HepG2 (cell line): ENCODE results near the gene CELF2. TPM values are rescaled to one million over a fixed set of nuclear protein-coding genes. Genes with fewer than 3 reads are reported as not detected.

Source experiments
- ATAC-seq: fragments of 200-7000 bp; cut with Tn5 transposase; 3 replicates; pipeline ENCODE4 v1.9.1; 2020; ENCODE audit warnings: mild to moderate bottlenecking, moderate library complexity
- BruUV-seq: library from RNA; stranded (reverse); fragments of 400-500 nt; replicated peaks from 2 replicates; lab custom pipeline; 2021; lab: Mats Ljungman, UMichigan
- CTCF ChIA-PET: fragments of 300-600 bp; formaldehyde crosslinking; extraction: SDS; loops from one replicate; lab custom pipeline; 2021; ENCODE audit warnings: low total read pairs, inconsistent platforms, low intra/inter-chr PET ratio; lab: Yijun Ruan, JAX
- POLR2A ChIA-PET: fragments of 350-600 bp; sonication (Branson Sonifier 250); formaldehyde crosslinking; loops from one replicate; lab custom pipeline; 2020; ENCODE audit warnings: antibody characterized with exemption, inconsistent platforms; lab: Yijun Ruan, JAX
- DNase-seq: peaks from one replicate; pipeline ENCODE4 v3.0.0-alpha.2; 2015; ENCODE audit warnings: low spot score
- FAIRE-seq: peaks from 3 replicates; lab custom pipeline; 2011; peaks lifted over from hg19 to GRCh38; lab: Jason Lieb, UNC
- H2AFZ ChIP-seq: one replicate; pipeline ENCODE4 v1.6.1; 2011; ENCODE audit warnings: low read length, inconsistent platforms
- H3K27ac ChIP-seq: fragments of 300-600 bp; 3 replicates; pipeline ENCODE4 v1.8.0; 2011; ENCODE audit warnings: mixed run types, mild to moderate bottlenecking, mixed read lengths, low read length, inconsistent platforms; ENCODE audit not compliant: insufficient read depth; ENCODE audit errors: extremely low read length
- H3K27me3 ChIP-seq, 2 experiments: fragments of 200-600 bp in 1 of 2; 2 replicates in 1 of 2; 3 replicates in 1 of 2; pipeline versions ENCODE4 v1.6.0 to v1.8.0; 2011; ENCODE audit warnings: low read length in 2 of 2, mild to moderate bottlenecking in 2 of 2, moderate library complexity in 2 of 2, inconsistent platforms in 1 of 2; ENCODE audit not compliant: insufficient read depth in 2 of 2, control insufficient read depth in 1 of 2
- H3K36me3 ChIP-seq, 2 experiments: fragments of 200-600 bp in 1 of 2; replicated peaks in 1 of 2; 2 replicates in 1 of 2; 3 replicates in 1 of 2; pipeline versions ENCODE4 v1.5.1 to v1.8.0; 2011; ENCODE audit warnings: low read length in 2 of 2, inconsistent platforms in 1 of 2; ENCODE audit not compliant: insufficient read depth in 2 of 2, control insufficient read depth in 1 of 2
- H3K4me1 ChIP-seq: 2 replicates; pipeline ENCODE4 v1.5.1; 2012; ENCODE audit warnings: low read length, inconsistent platforms; ENCODE audit not compliant: insufficient read depth
- H3K4me2 ChIP-seq: 2 replicates; pipeline ENCODE4 v1.6.0; 2011; ENCODE audit warnings: low read depth, low read length, inconsistent platforms
- H3K4me3 ChIP-seq, 3 experiments: fragments of 200-600 bp in 1 of 3; sonication (generic), shearing (Covaris generic) in 1 of 3; replicated peaks in 1 of 3; 2 replicates each; pipeline ENCODE4 v1.5.1; 2011 to 2016; ENCODE audit warnings: low read length in 3 of 3, inconsistent platforms in 2 of 3, low read depth in 2 of 3, mild to moderate bottlenecking in 2 of 3, control low read depth in 1 of 3, mixed read lengths in 1 of 3; ENCODE audit not compliant: insufficient read depth in 1 of 3
- H3K79me2 ChIP-seq: one replicate; pipeline ENCODE4 v1.6.1; 2011; ENCODE audit warnings: low read length, inconsistent platforms; ENCODE audit not compliant: insufficient read depth
- H3K9ac ChIP-seq: 2 replicates; pipeline ENCODE4 v1.6.0; 2011; ENCODE audit warnings: mild to moderate bottlenecking, low read depth, low read length, inconsistent platforms; ENCODE audit not compliant: insufficient read depth
- H3K9me3 ChIP-seq: 2 replicates; pipeline ENCODE4 v1.5.1; 2012; ENCODE audit warnings: mild to moderate bottlenecking, low read length
- H4K20me1 ChIP-seq: 2 replicates; pipeline ENCODE4 v1.6.0; 2011; ENCODE audit warnings: inconsistent platforms, mild to moderate bottlenecking, low read length, moderate library complexity; ENCODE audit not compliant: insufficient read depth
- ATM ChIP-seq: fragments of 450-650 bp; IDR thresholded peaks from 2 replicates; pipeline ENCODE4 v1.7.1; 2017; ENCODE audit warnings: mild to moderate bottlenecking, borderline replicate concordance
- FOXO1 ChIP-seq: sonication (generic); formaldehyde crosslinking; IDR thresholded peaks from 2 replicates; pipeline ENCODE4 v1.4.0; 2020; ENCODE audit warnings: missing genetic modification reagents
- HDAC2 ChIP-seq: sonication (generic); formaldehyde crosslinking; IDR thresholded peaks from 2 replicates; pipeline ENCODE4 v1.4.0; 2020; ENCODE audit warnings: missing genetic modification reagents
- HMGXB4 ChIP-seq, 2 experiments: sonication (generic) in 1 of 2; formaldehyde crosslinking in 1 of 2; IDR thresholded peaks; 2 replicates each; pipeline versions ENCODE4 v1.4.0 to v1.6.1; 2018 to 2020; ENCODE audit warnings: missing genetic modification reagents in 2 of 2, borderline replicate concordance in 1 of 2, low read depth in 1 of 2, mild to moderate bottlenecking in 1 of 2, missing biosample characterization in 1 of 2
- KDM5A ChIP-seq: fragments of 200-600 bp; sonication (generic); IDR thresholded peaks from 2 replicates; pipeline ENCODE4 v1.7.0; 2018; ENCODE audit warnings: antibody characterized with exemption, mild to moderate bottlenecking, low read length, borderline replicate concordance
- MIER3 ChIP-seq: IDR thresholded peaks from 2 replicates; pipeline ENCODE4 v1.6.1; 2016; ENCODE audit warnings: missing compliant biosample characterization, borderline replicate concordance
- NBN ChIP-seq: fragments of 450-650 bp; conservative IDR thresholded peaks from 2 replicates; pipeline ENCODE4 v1.6.1; 2017
- POLR2G ChIP-seq: fragments of 200-400 bp; formaldehyde crosslinking; IDR thresholded peaks from 2 replicates; pipeline ENCODE4 v1.6.1; 2018; ENCODE audit warnings: mild to moderate bottlenecking, low read depth, low read length, moderate library complexity
- SIX1 ChIP-seq: sonication (generic); formaldehyde crosslinking; IDR thresholded peaks from 2 replicates; pipeline ENCODE4 v1.4.0; 2020; ENCODE audit warnings: missing genetic modification reagents, borderline replicate concordance
- SOX13 ChIP-seq, 3 experiments: fragments of 450-650 bp in 1 of 3; sonication (generic) in 1 of 3; formaldehyde crosslinking in 1 of 3; IDR thresholded peaks in 2 of 3; conservative IDR thresholded peaks in 1 of 3; 2 replicates each; pipeline versions ENCODE4 v1.5.0 to v1.6.1; 2016 to 2020; ENCODE audit warnings: antibody characterized with exemption in 1 of 3, mild to moderate bottlenecking in 1 of 3, missing compliant biosample characterization in 1 of 3, missing genetic modification reagents in 1 of 3, moderate library complexity in 1 of 3
- SPEN ChIP-seq: sonication (generic); formaldehyde crosslinking; IDR thresholded peaks from 2 replicates; pipeline ENCODE4 v1.5.1; 2020; ENCODE audit warnings: low read depth, mild to moderate bottlenecking, missing genetic modification reagents
- ZBTB3 ChIP-seq: sonication (generic); formaldehyde crosslinking; IDR thresholded peaks from 2 replicates; pipeline ENCODE4 v1.4.0; 2020; ENCODE audit warnings: low read depth, mild to moderate bottlenecking, moderate library complexity, missing genetic modification reagents, borderline replicate concordance
- ZKSCAN1 ChIP-seq: fragments of 150-350 bp; IDR thresholded peaks from 2 replicates; pipeline ENCODE4 v1.6.1; 2014; ENCODE audit warnings: low read length
- ZMAT3 ChIP-seq: sonication (generic); formaldehyde crosslinking; conservative IDR thresholded peaks from 2 replicates; pipeline ENCODE4 v1.7.0; 2021; ENCODE audit warnings: missing genetic modification reagents
- ZNF274 ChIP-seq: sonication (generic); formaldehyde crosslinking; IDR thresholded peaks from 2 replicates; pipeline ENCODE4 v1.5.1; 2020; ENCODE audit warnings: mild to moderate bottlenecking, missing genetic modification reagents
- ZNF337 ChIP-seq: sonication (generic); formaldehyde crosslinking; IDR thresholded peaks from 2 replicates; pipeline ENCODE4 v1.5.1; 2020; ENCODE audit warnings: missing genetic modification reagents, low read depth, mild to moderate bottlenecking, borderline replicate concordance
- ZSCAN29 ChIP-seq: sonication (generic); formaldehyde crosslinking; conservative IDR thresholded peaks from 2 replicates; pipeline ENCODE4 v1.4.0; 2020; ENCODE audit warnings: mild to moderate bottlenecking, missing genetic modification reagents
- WGBS: methylation state at CpG from one replicate; pipeline ENCODE4 v1.1.6; 2017; ENCODE audit warnings: low lambda C conversion rate; 5-methylcytosine and 5-hydroxymethylcytosine counted together
- in situ Hi-C: cut with HindIII; loops from 2 replicates; pipeline ENCODE4 v1.10.0; 2017; ENCODE audit warnings: low pct_unique_long_range_greater_than_20kb; ENCODE audit not compliant: extremely low pct_ligation_motif_present
- intact Hi-C: fragments of 100-400 bp; cut with micrococcal nuclease; formaldehyde crosslinking; loops from one replicate; pipeline ENCODE4 v1.10.0; 2022; ENCODE audit not compliant: unreplicated experiment
- polyA plus RNA-seq, 8 experiments: library from polyadenylated mRNA; depleted of rRNA in 3 of 8; stranded (reverse) in 7 of 8; unstranded in 1 of 8; fragments of >200 nt; fragmentation: Illumina TruSeq in 4 of 8; extraction: Trizol in 4 of 8; gene quantifications; 2 replicates each; pipeline versions ENCODE4 v1.2.1 to v1.2.3, GENCODE V29; 2011 to 2016; ENCODE audit warnings: low read depth in 4 of 8, missing spikeins in 1 of 8, mixed read lengths in 1 of 8; ENCODE audit not compliant: insufficient read depth in 1 of 8
- total RNA-seq, 5 experiments: library from RNA; depleted of rRNA; stranded (reverse); fragments of >200 nt; fragmentation: Illumina TruSeq; extraction: Trizol; gene quantifications; 2 replicates each; pipeline ENCODE4 v1.2.3, GENCODE V29; 2016; ENCODE audit warnings: low read depth in 1 of 5

CELF2 gene
- total and polyA plus RNA-seq, 2 of the 13 experiments (the other 11 are each of a cell fraction or from before 2014, with no cell fraction given): not detected

GRCh38 chr10:11386044-11386443 lies 368.4 kb downstream of the CELF2 start:
- TF ChIP-seq HDAC2 (CRISPR knock-in tag): no peak
- no peak for TF ChIP-seq ZNF337
- TF ChIP-seq NBN: no peak
- no peak for TF ChIP-seq MIER3 (CRISPR knock-in tag)
- no peak for TF ChIP-seq ZMAT3 (CRISPR knock-in tag)
- TF ChIP-seq HMGXB4 (CRISPR knock-in tag; IDR thresholded peaks at IDR 0.05; ENCODE audit: borderline replicate concordance in 1 of 2, low read depth in 1 of 2): no peak
- no peak for TF ChIP-seq SOX13 (IDR thresholded peaks at IDR 0.05)
- no peak for TF ChIP-seq SOX13 (CRISPR knock-in tag; conservative IDR thresholded peaks at IDR 0.05 in 1 of 2, IDR thresholded peaks at IDR 0.05 in 1 of 2)
- no peak for TF ChIP-seq ZNF274 (CRISPR knock-in tag)
- no peak for TF ChIP-seq SIX1 (CRISPR knock-in tag)
- TF ChIP-seq SPEN: no peak
- TF ChIP-seq ZKSCAN1: no peak
- no peak for TF ChIP-seq ATM
- TF ChIP-seq FOXO1 (CRISPR knock-in tag): no peak
- no peak for TF ChIP-seq ZSCAN29
- no peak for TF ChIP-seq KDM5A
- TF ChIP-seq ZBTB3: no peak
- no peak for TF ChIP-seq POLR2G
- H3K4me2 ChIP-seq: no peak overlapping the region
- H3K27ac ChIP-seq: no peak overlapping the region
- H4K20me1 ChIP-seq: no peaks in the 10 kb centered on the region
- in situ Hi-C loops: no loop called here
- no peaks in the 10 kb centered on the region for H3K9me3 ChIP-seq
- POLR2A ChIA-PET: no interaction called here
- no TSS peak for BruUV-seq
- intact Hi-C loops: no loop called here
- no peak overlapping the region for H3K9ac ChIP-seq
- WGBS: 11% methylated on average over 8 of the region's 8 CpGs
- H3K36me3 ChIP-seq: no peaks in the 10 kb centered on the region
- FAIRE-seq (no peak), DNase-seq (no peak), ATAC-seq (no peak)
- peaks cover 0 to 53% of the 10 kb centered on the region in 2 experiments; a peak in 4 of 5 replicates for H3K27me3 ChIP-seq
- CTCF ChIA-PET: no interaction called here
- no peak overlapping the region for H2AFZ ChIP-seq
- no peaks in the 10 kb centered on the region for H3K79me2 ChIP-seq
- no peak overlapping the region for H3K4me3 ChIP-seq
- H3K4me1 ChIP-seq: no peaks in the 10 kb centered on the region
